Smooth muscle cell (in vitro differentiated cells): ENCODE data around the gene VSTM2B. TPM values are rescaled to one million over a fixed set of nuclear protein-coding genes. Genes with fewer than 3 reads are reported as not detected.

Experiments
- DNase-seq: peaks from one replicate; lab custom pipeline; 2025; ENCODE audit not compliant: unreplicated experiment; lab: John Stamatoyannopoulos, UW
- H2AFZ ChIP-seq: fragments of 200-600 bp; sonication (generic); 2 replicates; pipeline ENCODE4 v1.6.0; 2016; ENCODE audit warnings: antibody characterized with exemption, low read depth, mild to moderate bottlenecking
- H3F3A ChIP-seq: fragments of 200-600 bp; sonication (generic); 2 replicates; pipeline ENCODE4 v1.6.0; 2017; ENCODE audit warnings: antibody characterized with exemption, low read depth
- H3K27ac ChIP-seq: fragments of 200-600 bp; sonication (generic); 2 replicates; pipeline ENCODE4 v1.5.1; 2016; ENCODE audit warnings: low read depth, mild to moderate bottlenecking
- H3K27me3 ChIP-seq: fragments of 200-600 bp; sonication (generic); 2 replicates; pipeline ENCODE4 v1.6.1; 2016; ENCODE audit warnings: low read depth, mild to moderate bottlenecking
- H3K36me3 ChIP-seq: fragments of 200-600 bp; sonication (generic); 2 replicates; pipeline ENCODE4 v1.5.1; 2016; ENCODE audit warnings: low read depth
- H3K4me1 ChIP-seq: fragments of 200-600 bp; sonication (generic); 2 replicates; pipeline ENCODE4 v1.5.1; 2016; ENCODE audit warnings: low read depth
- H3K4me2 ChIP-seq: fragments of 200-600 bp; sonication (generic); 2 replicates; pipeline ENCODE4 v1.6.0; 2016; ENCODE audit warnings: mild to moderate bottlenecking
- H3K4me3 ChIP-seq: fragments of 200-600 bp; sonication (generic); 2 replicates; pipeline ENCODE4 v1.5.1; 2016; ENCODE audit warnings: mild to moderate bottlenecking
- H3K79me2 ChIP-seq: fragments of 200-600 bp; sonication (generic); 2 replicates; pipeline ENCODE4 v1.6.0; 2016; ENCODE audit warnings: low read depth, mild to moderate bottlenecking
- H3K9ac ChIP-seq: fragments of 200-600 bp; sonication (generic); 2 replicates; pipeline ENCODE4 v1.6.0; 2016; ENCODE audit warnings: low read depth
- H3K9me3 ChIP-seq: fragments of 200-600 bp; sonication (generic); replicated peaks from 2 replicates; pipeline ENCODE4 v1.5.1; 2016; ENCODE audit warnings: low read depth
- H4K20me1 ChIP-seq: fragments of 200-600 bp; sonication (generic); 2 replicates; pipeline ENCODE4 v1.6.0; 2016; ENCODE audit warnings: low read depth
- WGBS: methylation state at CpG from one replicate; pipeline ENCODE4 v1.1.7; 2016; ENCODE audit warnings: low lambda C conversion rate; 5-methylcytosine and 5-hydroxymethylcytosine counted together
- polyA plus RNA-seq: library from polyadenylated mRNA; unstranded; fragments of >200 nt; fragmentation: Nextera tagmentation; extraction: Ambion mirVana; gene quantifications from 2 replicates; pipeline ENCODE4 v1.2.1, GENCODE V29; 2016
- total RNA-seq: library from RNA; depleted of rRNA; stranded (reverse); fragments of >200 nt; gene quantifications from 2 replicates; pipeline ENCODE4 v1.2.3, GENCODE V29; 2014
- TF ChIP-seq, protein P1 (sequence below): fragments of 200-600 bp; sonication (generic); IDR thresholded peaks from 2 replicates; pipeline ENCODE4 v1.5.1; 2017; ENCODE audit warnings: borderline replicate concordance, mild to moderate bottlenecking, antibody characterized with exemption; ENCODE audit not compliant: insufficient read depth, poor library complexity, severe bottlenecking

VSTM2B gene
- total and polyA plus RNA-seq, 2 experiments from 2014 or later, result not detected

DNA sequence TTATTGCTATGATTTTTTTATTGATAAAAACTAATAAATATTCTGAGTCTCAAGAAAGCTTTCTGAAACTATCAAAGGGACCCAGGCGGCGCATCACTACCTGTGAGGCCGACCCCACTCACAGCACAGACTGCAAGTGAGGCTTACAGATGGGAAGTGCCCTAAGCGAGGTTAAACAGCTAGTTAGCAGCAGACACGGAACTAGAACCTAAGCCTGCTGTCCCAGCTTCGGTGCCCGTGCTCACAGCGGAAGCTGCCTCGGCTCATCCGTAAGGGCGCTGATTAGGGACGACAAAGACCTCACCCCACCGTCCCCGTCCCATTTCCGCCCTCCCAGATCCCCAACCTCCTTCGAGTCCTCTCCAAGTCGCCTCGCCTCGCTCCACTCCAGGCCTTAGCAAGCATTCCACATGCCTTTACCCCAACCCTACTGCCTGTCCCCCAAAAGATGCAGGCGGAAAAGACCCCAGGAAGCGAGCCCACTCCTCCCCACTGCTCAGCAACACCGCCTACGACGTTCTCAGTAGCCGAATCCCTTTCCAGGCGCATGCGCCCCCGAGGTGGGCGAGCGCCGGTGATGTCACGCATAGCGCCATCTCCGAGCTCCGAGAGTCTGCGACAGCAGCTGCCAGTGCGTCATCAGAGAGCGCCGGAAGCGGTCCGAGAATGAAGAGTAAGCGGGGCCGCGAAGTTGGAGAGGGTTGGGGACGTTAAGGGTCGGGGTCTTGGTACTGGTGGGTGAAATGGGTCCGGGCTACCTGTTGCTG is 80.0 kb downstream of the VSTM2B start, which contains the start of gene POP4:
Gene POP4, plus strand, starts transcription at position 631 of the 767 bp plus-strand sequence. Its CDS starts 36 bp downstream, at position 667.
- WGBS, result under 1% methylated on average over 47 of the region's 47 CpGs
- H3K27me3 ChIP-seq, result no peaks in the 10 kb centered on the region
- H3K9me3 ChIP-seq, result no peaks in the 10 kb centered on the region
- H3K27ac ChIP-seq, result peak within 1 kb of the TSS; percentile 76
- H3K9ac ChIP-seq, result peak within 1 kb of the TSS; percentile 93
- H3K79me2 ChIP-seq, result peaks cover 6% of the 10 kb centered on the region
- H3K4me1 ChIP-seq, result peaks cover 4% of the 10 kb centered on the region
- no peaks in the 10 kb centered on the region for H3F3A ChIP-seq
- TF ChIP-seq, protein P1, sequence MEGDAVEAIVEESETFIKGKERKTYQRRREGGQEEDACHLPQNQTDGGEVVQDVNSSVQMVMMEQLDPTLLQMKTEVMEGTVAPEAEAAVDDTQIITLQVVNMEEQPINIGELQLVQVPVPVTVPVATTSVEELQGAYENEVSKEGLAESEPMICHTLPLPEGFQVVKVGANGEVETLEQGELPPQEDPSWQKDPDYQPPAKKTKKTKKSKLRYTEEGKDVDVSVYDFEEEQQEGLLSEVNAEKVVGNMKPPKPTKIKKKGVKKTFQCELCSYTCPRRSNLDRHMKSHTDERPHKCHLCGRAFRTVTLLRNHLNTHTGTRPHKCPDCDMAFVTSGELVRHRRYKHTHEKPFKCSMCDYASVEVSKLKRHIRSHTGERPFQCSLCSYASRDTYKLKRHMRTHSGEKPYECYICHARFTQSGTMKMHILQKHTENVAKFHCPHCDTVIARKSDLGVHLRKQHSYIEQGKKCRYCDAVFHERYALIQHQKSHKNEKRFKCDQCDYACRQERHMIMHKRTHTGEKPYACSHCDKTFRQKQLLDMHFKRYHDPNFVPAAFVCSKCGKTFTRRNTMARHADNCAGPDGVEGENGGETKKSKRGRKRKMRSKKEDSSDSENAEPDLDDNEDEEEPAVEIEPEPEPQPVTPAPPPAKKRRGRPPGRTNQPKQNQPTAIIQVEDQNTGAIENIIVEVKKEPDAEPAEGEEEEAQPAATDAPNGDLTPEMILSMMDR, result no peak
- peak within 1 kb of the TSS; percentile 57 for H2AFZ ChIP-seq
- peak; percentile 76 for DNase-seq
- H3K4me3 ChIP-seq, result peak within 1 kb of the TSS; percentile 76
- peak within 1 kb of the TSS; percentile 92 for H3K4me2 ChIP-seq
- H4K20me1 ChIP-seq, result no peaks in the 10 kb centered on the region
- no peaks in the 10 kb centered on the region for H3K36me3 ChIP-seq

DNA sequence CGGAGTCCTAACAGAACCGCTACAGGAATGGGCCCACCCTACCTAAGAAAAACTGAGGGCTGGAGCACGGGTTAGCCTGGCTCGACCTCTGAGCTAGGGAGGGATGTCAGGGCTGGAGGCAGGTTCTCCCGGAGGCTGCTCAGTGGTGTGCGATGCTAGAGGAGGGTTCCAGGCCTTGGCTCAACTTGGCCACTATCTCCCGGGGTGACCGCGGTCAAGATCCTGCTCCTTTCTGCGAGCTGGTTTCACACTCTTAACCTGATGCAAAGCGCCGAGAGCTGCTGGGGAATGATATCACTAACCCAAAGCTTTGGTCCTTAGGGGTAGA is 80.6 kb downstream of the VSTM2B start:
- no peaks in the 10 kb centered on the region for H3K9me3 ChIP-seq
- peak overlapping the region; percentile 57 for H2AFZ ChIP-seq
- peaks cover 4% of the 10 kb centered on the region for H3K4me1 ChIP-seq
- TF ChIP-seq, protein P1, result no peak
- 7% methylated on average over 12 of the region's 12 CpGs for WGBS
- H3K36me3 ChIP-seq, result no peaks in the 10 kb centered on the region
- no peaks in the 10 kb centered on the region for H3F3A ChIP-seq
- H4K20me1 ChIP-seq, result no peaks in the 10 kb centered on the region
- H3K27me3 ChIP-seq, result no peaks in the 10 kb centered on the region
- peak overlapping the region; percentile 92 for H3K4me2 ChIP-seq
- H3K4me3 ChIP-seq, result peak overlapping the region; percentile 76
- peak overlapping the region; percentile 76 for H3K27ac ChIP-seq
- no peak for DNase-seq
- peaks cover 6% of the 10 kb centered on the region for H3K79me2 ChIP-seq
- peak overlapping the region; percentile 93 for H3K9ac ChIP-seq

DNA sequence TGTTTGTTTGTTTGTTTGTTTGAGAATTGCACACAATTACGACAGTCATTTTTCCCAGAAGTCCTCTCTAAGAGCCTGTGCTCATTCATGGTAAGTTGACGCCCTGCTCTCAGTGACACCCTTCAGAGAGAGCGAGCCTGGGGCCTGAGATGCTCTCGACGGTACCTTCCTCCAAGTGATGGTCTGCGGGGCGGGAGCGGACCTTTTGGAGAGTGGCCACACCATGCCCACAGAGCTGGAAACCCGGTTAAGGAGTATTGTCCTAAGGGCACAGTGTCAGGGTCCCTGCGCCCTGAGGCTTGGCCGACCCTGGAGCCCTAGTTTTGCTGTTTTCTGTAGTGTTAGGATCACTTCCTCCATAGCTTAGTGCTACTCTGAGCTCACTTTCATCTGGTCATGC is 83.8 kb downstream of the VSTM2B start:
- no peak overlapping the region for H3K27ac ChIP-seq
- 96% methylated on average over 11 of the region's 11 CpGs for WGBS
- H3K4me1 ChIP-seq, result peaks cover 4% of the 10 kb centered on the region
- H3K9ac ChIP-seq, result no peak overlapping the region
- no peak overlapping the region for H3K4me2 ChIP-seq
- DNase-seq, result no peak
- H3F3A ChIP-seq, result no peaks in the 10 kb centered on the region
- no peaks in the 10 kb centered on the region for H4K20me1 ChIP-seq
- TF ChIP-seq, protein P1, result no peak
- H3K4me3 ChIP-seq, result no peak overlapping the region
- H3K36me3 ChIP-seq, result no peaks in the 10 kb centered on the region
- no peaks in the 10 kb centered on the region for H3K27me3 ChIP-seq
- H3K79me2 ChIP-seq, result peaks cover 6% of the 10 kb centered on the region
- H2AFZ ChIP-seq, result no peak overlapping the region
- H3K9me3 ChIP-seq, result no peaks in the 10 kb centered on the region

DNA sequence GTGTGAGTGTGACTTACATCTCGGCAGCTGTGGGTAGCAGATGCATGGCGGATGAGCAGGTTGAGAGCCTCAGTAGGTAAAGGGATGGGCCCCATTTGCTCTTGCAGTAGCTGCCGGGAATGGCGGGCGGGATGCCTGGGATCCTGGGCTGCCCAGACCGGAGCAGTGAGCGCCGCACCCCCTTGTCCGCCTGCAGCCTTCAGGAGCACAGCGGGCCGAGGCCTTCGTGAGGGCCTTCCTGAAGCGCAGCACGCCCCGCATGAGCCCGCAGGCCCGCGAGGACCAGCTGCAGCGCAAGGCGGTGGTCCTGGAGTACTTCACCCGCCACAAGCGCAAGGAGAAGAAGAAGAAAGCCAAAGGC is 84.4 kb downstream of the VSTM2B start:
- Histone ChIP-seq H3K9me3 (no peaks in the 10 kb centered on the region), H3K9ac (no peak overlapping the region), H3K4me2 (no peak overlapping the region), H3K27ac (no peak overlapping the region), H3K79me2 (peaks cover 6% of the 10 kb centered on the region), H4K20me1 (no peaks in the 10 kb centered on the region), H3K27me3 (no peaks in the 10 kb centered on the region), H2AFZ (no peak overlapping the region), H3F3A (no peaks in the 10 kb centered on the region), H3K4me3 (no peak overlapping the region), H3K4me1 (peaks cover 2% of the 10 kb centered on the region), H3K36me3 (peaks cover 1% of the 10 kb centered on the region)
- 90% methylated on average over 12 of the region's 22 CpGs for WGBS
- no peak for DNase-seq
- TF ChIP-seq, protein P1, result no peak
